ENCODE results near the gene WWC2. TPM values are rescaled to one million over a fixed set of nuclear protein-coding genes. Genes with fewer than 3 reads are reported as not detected.

The WWC2 gene
- polyA plus RNA-seq, 1 experiment, result 32.0 TPM

- CTCF ChIA-PET, result no interaction called here
- H3K36me3 ChIP-seq (ENCODE audit: control insufficient read depth, insufficient read depth, low read length), result peaks cover 25% of the 10 kb centered on the region
These were observed 187.7 kb downstream of the WWC2 start for GRCh38 chr4:183286590-183287308.

GRCh38 chr4:183287309-183287659 is 188.2 kb downstream of the WWC2 start:
- Histone ChIP-seq H3K27me3 (ENCODE audit: control insufficient read depth, insufficient read depth, low read length) (no peaks in the 10 kb centered on the region), H3K4me3 (ENCODE audit: low read depth, low read length) (no peak overlapping the region), H3K36me3 (ENCODE audit: control insufficient read depth, insufficient read depth, low read length) (peaks cover 25% of the 10 kb centered on the region)
- CTCF ChIA-PET, result no interaction called here
- no peak for TF ChIP-seq CTCF (IDR thresholded peaks at IDR 0.05; ENCODE audit: insufficient read depth, low read depth, low read length)
- POLR2A ChIA-PET, result no interaction called here
- DNase-seq (ENCODE audit: low read depth), result no peak

More at GRCh38 chr4:183286590-183287308, 187.7 kb downstream of the WWC2 start:
- TF ChIP-seq CTCF (IDR thresholded peaks at IDR 0.05; ENCODE audit: insufficient read depth, low read depth, low read length), result no peak
- Histone ChIP-seq H3K27me3 (ENCODE audit: control insufficient read depth, insufficient read depth, low read length) (no peaks in the 10 kb centered on the region), H3K4me3 (ENCODE audit: low read depth, low read length) (no peak overlapping the region)
- POLR2A ChIA-PET, result no interaction called here
- DNase-seq (ENCODE audit: low read depth), result no peak

GRCh38 chr4:183287677-183288076 is 188.6 kb downstream of the WWC2 start:
- no peaks in the 10 kb centered on the region for H3K27me3 ChIP-seq (ENCODE audit: control insufficient read depth, insufficient read depth, low read length)
- no peak for DNase-seq (ENCODE audit: low read depth)
- ChIA-PET CTCF (no interaction called here), POLR2A (no interaction called here)
- H3K4me3 ChIP-seq (ENCODE audit: low read depth, low read length), result no peak overlapping the region
- no peak for TF ChIP-seq CTCF (IDR thresholded peaks at IDR 0.05; ENCODE audit: insufficient read depth, low read depth, low read length)
- H3K36me3 ChIP-seq (ENCODE audit: control insufficient read depth, insufficient read depth, low read length), result peaks cover 22% of the 10 kb centered on the region

- ChIA-PET CTCF (interaction anchor here (1.0 kb wide), 1 partner anchor 352 kb away, joined by 3 read pairs; no protein-coding TSS in a partner anchor), POLR2A (no interaction called here)
- DNase-seq (ENCODE audit: low read depth), result no peak
- Histone ChIP-seq H3K36me3 (ENCODE audit: control insufficient read depth, insufficient read depth, low read length) (peaks cover 21% of the 10 kb centered on the region), H3K27me3 (ENCODE audit: control insufficient read depth, insufficient read depth, low read length) (no peaks in the 10 kb centered on the region), H3K4me3 (ENCODE audit: low read depth, low read length) (no peak overlapping the region)
- TF ChIP-seq CTCF (IDR thresholded peaks at IDR 0.05; ENCODE audit: insufficient read depth, low read depth, low read length), result no peak
These were observed 189.9 kb downstream of the WWC2 start for GRCh38 chr4:183288955-183289354.

GRCh38 chr4:183289688-183290087 is 190.6 kb downstream of the WWC2 start:
- no peak overlapping the region for H3K4me3 ChIP-seq (ENCODE audit: low read depth, low read length)
- ChIA-PET CTCF (interaction anchor here (1.0 kb wide), 1 partner anchor 352 kb away, joined by 3 read pairs; no protein-coding TSS in a partner anchor), POLR2A (no interaction called here)
- no peak for TF ChIP-seq CTCF (IDR thresholded peaks at IDR 0.05; ENCODE audit: insufficient read depth, low read depth, low read length)
- H3K27me3 ChIP-seq (ENCODE audit: control insufficient read depth, insufficient read depth, low read length), result no peaks in the 10 kb centered on the region
- H3K36me3 ChIP-seq (ENCODE audit: control insufficient read depth, insufficient read depth, low read length), result peaks cover 19% of the 10 kb centered on the region
- no peak for DNase-seq (ENCODE audit: low read depth)

Measured in BJ (cell line).